ENCODE measurements around the gene LHFPL6.
"Not testable (repeated sequence)": the region's sequence is repeated elsewhere in the genome, so short reads cannot be mapped to it uniquely, and the experiment has no call there.

The LHFPL6 gene

DNA sequence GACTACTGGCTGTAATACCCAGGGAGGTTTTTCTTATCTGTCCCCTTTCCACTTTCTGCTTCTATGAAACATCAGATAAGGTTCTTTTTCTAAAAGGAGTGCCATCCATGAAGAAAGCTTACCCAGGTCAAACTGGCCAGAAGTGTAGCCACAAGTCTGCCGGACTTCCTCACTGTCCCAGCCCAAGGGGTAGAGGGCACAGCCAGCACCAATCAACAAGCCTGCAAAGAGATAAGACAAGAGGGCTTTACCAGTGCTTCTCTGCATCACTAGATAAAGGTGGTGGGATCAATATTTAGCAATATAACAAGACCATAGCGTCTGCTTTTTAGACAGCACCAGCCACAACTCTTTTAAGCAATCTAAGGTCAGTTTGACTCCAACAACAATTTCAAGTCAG lies 224.7 kb downstream of the LHFPL6 start:
- DNase-seq, result no peak

DNA sequence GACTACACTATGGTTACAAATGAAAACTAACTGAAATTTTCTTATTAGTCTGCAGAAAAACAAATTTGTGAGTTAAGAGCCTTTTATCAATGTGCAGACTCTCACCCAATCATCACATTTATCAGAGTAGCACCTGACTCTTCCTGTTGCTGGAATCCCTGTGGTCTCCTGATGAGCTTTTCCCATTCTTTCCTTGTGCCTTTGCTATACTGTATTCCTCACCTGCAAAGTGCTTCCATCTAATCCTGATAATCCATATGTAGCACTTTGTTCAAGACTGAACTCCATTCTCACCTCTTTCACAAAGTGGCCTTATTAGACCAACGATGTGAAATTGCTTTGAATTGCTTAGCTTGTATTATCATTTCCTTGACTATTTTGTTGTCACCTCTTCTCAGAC lies 225.3 kb downstream of the LHFPL6 start:
- DNase-seq, result no peak

DNA sequence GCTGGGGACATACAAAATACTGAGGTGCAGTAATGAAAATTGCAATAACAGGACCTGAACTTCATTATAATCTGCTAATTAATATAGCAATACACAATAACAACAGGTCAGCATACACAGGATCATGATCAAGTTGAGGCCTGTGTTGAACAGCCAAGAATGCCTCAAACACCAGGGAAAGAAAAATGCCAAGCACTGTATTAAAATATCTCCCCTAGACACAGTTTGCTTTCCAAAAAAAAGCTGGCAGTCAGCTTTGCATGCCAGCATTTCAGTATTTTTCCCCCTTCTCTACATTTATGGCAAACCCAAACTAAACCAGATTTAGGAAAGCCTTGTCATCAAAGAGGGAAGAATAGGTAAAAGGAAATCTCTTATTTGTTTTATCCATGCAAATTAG lies 226.9 kb downstream of the LHFPL6 start:
- DNase-seq, result no peak

DNA sequence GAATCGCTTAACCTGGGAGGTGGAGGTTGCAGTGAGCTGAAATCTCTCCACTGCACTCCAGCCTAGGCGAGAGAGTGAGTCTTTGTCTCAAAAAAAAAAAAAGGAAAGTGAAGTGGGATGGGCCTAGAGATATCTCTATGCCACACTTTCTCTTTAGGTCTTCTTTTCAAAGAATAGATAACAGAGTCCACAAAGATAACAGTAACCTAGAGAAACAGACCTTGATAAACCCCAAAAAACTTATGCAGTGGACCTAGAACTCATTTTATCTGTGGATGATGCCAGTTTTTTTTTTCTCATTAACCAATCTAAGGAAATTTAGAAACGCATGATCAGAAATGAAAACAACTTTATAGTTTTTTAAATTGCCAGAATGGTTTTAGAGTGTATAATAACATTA lies 227.4 kb downstream of the LHFPL6 start:
- no peak for DNase-seq

DNA sequence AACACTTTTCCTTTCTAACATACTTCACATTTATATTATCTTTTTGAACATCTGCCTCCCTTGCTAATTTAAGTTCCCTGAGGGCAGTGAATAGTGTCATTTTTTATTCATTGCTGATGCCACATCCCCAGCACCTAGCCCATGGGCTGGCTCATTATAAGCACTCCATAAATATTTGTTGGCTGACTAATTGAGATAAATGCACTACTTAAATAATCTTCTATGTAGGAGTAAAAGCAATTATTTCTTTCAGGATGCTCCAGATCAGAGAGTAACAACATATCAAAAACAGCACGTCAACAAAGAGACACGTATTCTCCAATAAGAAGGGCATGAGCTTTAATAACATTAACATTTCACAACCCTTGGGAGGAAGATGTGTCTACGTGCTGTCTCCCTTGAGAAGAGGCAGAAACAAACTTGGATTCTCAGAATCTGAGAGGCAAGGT lies 228.2 kb downstream of the LHFPL6 start:
- DNase-seq, result no peak

DNA sequence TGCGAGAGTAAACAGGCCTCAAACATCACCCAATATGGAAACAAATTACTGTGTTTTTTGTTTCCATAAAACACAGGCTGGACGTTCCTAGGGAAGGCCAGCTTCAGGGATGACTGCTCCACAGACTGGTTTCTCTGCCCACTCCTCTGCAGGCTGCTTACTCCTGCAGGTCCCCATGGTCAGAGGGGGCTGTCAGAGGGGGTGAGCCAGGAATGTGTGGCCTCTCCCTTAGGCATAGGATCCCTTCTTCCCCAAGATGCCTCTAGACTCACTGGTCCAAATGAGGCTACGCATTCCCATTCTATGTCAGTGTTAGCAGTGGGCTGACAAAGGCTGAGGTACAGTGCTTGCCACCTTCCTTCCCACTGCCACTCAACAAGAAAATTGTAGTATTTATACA lies 229.8 kb downstream of the LHFPL6 start:
- no peak for DNase-seq

DNA sequence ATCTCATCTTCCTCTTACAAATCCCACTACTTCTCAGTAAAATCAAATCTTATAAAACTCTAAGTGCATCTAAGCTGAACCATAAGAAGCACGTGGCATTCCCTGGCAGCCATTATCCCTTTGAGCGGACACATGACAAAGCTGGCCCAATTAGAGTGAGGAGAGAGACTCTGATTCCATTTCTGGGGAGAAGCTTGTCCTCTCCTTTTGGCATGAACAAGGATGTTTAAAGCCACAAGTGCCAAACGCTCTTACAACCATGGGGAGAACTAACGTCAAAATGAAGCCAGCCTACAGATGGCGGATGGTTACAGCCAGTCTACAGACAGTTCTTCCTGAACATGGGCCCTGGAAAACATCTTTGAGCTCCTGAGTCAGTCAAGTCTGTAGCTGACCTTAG lies 231.3 kb downstream of the LHFPL6 start:
- no peak for DNase-seq

DNA sequence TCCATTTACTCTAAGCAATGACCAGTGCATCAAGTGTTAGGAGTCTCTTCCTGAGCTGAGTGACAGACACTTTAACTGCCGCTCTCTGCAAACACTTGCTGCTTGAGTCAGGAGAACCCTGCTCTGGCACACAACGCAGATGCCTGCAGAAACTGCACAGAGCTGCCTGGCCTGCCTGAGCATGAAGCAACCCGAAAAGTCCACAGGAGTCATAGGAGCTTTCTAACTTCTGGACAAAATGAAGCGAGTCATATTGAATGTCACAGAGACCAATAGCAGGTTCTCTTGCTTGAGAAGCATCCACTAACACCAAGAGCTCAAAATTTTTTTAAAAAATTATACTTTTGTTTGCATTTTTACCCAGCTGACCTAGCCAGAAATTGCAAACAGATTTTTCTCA lies 232.4 kb downstream of the LHFPL6 start:
- DNase-seq, result no peak

DNA sequence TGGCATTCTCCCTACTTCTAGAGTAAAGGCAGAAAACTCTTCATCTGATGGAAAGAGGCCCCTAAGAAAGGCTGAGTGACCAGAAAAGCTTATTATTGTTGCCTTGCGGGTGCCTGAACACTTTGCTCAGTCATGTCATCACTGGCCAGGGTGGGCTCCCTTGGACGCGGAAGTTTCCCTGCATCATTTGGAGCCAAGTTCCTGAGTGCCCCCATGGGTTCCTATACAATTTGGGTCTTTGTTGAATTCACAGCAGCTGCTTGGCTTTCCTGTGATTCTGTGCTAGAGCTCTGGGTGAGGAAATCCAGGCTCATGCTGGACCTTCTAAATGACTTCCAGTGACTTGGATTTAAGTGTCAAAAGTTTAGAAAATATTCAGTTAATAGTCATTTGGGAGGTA lies 232.9 kb downstream of the LHFPL6 start:
- DNase-seq, result no peak

DNA sequence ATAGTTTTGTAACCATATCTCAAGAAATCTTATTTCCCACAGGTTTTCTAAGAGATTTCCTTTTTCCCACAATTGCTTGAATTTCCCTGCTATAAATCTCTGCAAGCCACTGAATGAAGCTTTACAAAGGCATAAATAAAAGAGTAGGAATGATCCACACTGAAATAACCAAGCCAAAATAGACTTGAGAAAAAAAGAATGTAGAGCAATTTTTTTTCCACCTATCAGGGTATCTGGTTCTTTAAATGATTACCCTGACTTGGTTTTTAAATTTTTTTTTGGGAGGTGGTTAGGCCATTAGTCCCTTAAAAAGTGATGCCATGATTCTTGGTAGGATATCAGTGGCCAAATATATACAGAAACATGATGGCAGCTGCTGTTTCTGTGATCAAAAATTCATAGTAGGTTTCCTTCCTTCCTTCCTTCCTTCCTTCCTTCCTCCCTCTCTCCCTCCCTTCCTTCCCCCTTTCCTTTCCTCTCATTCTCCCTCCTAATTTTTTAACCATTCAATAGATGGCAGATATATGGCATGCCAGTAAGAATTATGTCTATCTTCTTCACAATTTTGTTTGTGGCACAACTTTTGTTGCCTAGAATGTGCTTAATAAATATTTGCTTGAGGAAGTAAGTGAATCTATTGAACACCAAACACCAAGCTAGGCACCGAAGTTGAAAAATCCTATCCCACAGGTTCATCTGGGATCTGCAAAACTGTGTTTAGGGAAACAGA lies 233.7 kb downstream of the LHFPL6 start:
- no peak for DNase-seq

DNA sequence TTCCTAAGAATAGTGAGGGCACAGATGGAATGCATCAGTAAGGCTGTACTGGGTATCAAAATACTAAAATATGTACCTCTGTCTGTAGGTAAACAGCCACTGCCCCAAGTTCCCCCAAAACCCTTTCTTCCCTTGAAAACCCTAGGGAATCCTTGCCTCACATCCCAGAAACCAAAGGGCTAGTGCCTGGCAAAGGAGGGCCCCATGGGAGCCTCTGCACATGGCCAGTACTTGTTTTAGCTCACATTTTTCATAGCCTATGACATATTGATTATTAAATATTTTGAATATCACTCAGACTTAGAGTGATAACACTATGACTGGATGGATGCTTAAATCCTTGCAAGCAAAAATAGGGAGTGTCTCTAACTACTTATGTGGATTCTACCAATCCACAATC lies 237.1 kb downstream of the LHFPL6 start:
- no peak for DNase-seq

DNA sequence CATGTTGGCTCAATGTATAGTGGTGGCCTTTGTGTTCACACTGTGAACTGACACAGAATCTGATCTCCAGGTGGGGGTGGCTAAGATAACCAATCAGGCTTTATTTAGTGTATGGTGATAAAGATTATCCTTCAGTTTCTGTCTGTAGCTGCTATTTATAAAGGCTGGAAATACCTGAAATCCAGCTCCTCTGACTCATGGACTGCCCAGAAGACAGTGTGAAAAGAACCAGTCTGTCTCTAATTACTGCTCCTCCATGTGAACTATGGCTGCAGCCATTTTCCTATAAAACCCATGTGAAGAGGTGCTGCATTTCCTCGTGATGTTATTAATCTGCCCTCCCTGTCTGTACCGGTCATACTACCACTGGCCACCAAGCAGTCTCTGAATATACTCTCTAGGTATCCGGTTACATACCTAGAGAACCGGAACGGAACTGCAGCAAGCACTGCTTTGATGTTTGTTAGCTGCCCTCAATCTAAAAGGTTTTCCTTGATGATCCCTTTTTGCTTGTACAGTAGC lies 238.0 kb downstream of the LHFPL6 start:
- DNase-seq, result no peak

DNA sequence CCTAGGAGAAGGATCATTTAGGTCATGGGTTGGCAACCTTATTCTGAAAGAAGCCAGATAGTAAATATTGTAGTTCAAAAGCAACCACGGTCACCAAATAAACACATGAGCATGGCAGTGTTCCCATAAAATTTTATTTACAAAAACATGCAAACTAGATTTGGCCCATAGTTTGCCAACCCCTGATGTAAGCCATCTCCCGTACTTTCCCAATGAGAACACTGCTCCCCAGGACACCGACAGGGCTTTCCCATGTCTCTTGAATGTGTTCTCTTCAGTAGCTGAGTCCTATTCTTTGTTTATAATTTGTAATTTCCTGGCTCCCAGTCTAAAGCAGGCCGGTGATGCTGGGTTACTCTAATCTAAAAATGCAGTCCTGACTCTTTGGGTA lies 239.6 kb downstream of the LHFPL6 start:
- no peak for DNase-seq

DNA sequence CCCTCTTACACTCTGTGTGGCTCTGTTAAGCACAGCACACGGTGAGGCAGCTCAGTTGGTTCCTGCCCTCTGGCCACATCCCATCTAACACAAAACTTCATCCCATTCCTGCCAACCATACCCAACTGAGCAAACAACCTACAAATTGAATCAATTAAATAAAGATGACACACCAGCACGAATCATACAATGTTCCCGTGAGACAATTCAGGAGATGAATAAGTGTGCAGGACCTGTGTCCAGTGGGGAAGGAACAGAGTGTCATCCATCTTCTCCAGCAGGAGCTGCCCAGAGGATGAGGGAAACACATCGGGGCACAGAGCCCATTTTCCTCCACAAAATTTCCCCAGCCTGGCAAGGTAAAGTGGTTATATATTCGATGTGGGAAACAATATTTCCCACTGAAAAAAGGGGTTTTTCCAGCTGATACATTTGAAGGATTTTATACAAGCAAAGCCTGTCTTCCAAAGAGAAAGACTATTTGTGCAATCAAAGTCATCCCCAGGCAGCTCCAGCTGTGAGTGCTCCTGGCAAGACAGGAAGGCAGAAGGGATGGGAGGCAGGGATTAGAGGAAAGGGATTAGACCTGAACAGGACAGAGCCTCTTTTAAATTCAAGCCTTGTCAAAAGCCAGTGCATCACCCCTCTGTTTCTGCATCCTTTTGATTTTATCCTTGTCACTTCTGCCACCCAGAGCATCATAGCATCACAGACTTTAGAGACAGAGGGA lies 240.2 kb downstream of the LHFPL6 start:
- DNase-seq, result no peak

DNA sequence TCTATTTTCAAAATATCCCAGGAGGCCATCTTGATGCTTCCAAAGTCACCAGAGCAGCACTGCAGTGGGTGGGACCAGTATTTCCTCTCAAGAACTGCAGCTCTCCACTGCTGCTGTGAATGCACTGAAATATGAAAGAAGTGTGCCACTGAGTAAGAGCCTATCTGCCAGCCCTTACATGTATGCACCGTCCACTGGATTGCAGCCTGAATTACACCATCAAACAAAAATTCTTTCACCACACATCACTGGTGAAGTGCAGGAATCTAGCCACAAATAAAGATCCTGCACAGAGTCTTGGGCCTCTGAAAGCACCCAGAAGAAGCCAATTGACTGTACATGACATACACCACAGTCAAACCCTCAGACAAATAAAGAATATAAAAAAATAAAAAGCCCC lies 249.0 kb downstream of the LHFPL6 start:
- no peak for DNase-seq

DNA sequence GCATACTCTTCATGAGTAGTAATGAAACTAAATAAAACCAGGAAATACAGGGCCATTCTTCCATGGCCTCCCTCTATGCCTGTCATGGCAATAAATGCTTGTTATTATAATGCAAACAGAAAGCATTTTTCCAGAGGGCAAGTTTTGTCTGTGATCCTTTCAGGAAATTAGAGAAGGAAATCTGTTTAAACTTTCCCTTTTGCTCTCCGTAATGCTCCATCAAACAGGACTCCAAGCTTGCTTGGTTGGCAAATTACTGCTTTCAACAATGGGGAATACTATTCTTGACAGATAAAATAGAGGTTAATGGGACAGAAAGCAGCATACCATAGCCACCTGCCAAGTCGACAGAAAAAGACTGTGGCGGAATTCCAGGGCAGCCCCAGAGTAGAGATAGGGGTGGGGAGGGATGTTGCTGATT lies 252.5 kb downstream of the LHFPL6 start:
- DNase-seq, result no peak

DNA sequence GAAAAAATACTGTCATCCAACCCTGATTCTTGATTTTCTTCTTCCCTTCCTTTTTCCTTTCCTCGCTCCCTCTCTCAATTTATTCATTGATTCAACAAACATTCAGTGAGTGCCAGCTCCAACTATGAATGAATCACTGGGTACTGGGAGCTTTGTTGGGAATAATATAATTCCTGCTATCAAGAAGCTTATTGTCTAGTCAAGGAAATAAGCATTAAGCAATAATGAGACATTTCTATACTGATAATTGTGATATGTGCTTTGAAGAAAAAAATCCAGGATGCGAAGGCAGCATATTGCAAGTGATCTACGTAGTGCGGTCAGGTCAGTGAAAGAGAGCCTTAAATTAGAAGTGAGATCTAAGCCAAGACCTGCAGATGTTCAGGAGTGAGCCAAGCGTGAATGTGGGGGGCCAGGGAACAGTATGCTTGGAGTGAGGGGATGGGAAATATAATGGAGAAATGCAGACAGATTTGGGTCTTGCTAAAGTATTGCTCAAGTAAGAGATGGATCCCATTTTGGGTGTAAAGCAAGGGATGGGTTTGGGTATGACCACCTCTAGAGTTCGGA lies 253.5 kb downstream of the LHFPL6 start:
- no peak for DNase-seq

DNA sequence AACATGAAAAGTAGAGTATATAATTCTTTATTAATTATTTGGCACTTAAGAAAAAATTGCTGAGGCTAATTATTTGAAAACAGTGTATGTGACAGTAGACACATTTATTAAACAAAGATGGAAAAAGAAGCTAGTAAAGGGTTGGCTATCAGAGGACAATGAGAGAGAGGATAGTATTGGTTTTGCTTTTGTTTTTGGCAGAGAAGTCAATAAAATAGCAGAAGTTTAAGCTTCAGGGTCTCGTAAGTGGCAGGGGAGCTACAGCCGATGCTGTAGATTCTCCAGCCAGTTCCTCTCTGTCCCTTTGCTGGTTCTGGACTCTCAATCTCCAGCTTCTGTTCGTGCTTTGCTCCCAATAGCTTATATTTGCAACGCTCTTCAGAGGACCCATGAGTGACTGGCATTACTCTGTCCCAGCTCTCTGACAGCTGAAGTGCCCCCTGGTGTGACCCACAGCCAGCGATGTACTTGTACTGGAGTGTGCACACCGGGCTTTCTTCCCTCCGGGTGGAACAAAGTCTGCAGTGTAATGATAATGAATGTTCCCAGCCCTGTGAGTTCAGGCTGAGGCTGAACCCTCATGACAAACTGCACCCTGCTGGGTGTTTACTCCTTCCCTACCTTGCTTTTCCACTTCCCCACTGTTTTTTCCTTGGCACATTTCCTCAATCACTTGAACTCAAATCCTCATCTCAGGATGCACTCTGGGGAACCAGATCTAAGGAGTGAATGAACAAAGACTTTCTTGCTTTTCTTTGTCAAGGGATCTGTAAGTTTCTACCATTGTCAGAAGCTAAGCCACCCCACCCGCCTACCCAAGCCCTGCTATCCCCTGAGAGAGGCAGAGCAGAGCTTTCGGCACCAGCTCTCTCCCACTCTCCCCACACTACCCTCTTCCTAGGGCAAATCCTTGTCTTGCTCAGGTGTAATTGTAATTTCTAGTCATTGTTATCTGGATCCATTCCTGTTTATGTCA lies 254.8 kb downstream of the LHFPL6 start:
- DNase-seq, result no peak

DNA sequence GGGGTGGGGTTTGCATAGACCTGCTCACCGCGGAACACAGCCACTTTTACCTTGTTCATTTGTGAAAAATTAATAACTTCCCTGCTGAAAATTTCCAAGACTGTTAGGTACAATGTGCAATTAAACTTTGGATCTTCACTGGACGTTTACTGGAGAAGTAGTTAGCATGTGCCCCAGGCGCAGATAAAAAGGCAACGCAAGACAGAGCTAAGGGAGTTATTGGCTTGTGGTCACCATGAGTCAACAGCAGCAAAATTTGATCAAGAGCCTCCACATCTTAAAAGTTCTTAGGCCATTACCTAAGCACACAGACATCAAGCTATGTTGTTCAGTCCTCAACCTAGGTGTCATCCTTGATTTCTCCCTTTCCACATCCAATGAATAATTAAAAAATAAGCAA lies 257.0 kb downstream of the LHFPL6 start:
- no peak for DNase-seq

DNA sequence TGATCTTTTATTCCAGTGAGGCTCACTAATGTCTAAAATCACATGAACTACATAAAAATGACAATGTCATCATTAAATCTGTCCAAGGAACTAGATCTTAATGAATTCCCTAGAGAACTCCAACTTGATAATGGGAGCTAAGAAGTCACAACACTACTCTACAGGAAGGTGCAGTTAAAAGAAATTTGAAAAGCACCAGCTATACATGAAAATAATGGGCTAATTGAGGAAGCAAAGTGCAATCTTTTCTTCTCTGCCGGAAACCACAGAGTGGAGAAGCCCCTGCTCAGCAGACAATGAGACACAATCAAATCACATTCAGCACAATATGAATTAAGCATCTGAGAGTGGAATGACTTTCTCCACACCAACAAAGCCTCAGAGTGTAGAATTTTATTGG lies 261.7 kb downstream of the LHFPL6 start:
- DNase-seq, result no peak

DNA sequence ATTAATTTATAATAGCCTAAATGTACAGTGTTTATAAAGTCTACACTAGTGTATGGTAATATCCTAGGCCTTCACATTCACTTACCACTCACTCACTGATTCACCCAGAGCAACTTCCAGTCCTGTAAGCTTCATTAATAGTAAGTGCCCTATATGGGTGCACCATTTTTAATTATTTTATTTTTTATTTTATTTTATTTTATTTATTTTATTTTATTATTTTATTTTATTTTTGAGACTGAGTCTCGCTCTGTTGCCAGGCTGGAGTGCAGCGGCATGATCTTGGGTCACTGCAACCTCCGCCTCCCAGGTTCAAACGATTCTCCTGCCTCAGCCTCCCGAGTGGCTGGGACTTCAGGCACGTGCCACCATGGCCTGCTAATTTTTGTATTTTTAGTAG lies 264.9 kb downstream of the LHFPL6 start:
- not testable (repeated sequence) for DNase-seq

DNA sequence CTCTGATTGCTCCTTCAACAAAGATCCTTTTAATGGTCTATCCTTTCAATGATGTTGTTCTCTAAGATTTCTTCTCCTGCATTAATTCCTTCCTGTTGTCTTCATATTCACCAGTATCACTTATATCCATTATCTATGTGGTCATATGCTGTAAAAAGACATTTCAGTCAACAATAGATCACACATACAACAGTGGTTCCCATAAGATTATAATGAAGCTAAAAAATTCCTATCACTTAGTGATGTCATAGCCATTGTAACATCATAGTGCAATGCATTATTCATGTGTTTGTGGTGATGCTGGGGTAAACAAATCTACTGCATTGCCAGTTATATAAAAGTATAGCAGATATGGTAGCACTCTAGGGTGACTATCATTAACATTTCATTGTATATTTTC lies 266.1 kb downstream of the LHFPL6 start:
- DNase-seq, result no peak

DNA sequence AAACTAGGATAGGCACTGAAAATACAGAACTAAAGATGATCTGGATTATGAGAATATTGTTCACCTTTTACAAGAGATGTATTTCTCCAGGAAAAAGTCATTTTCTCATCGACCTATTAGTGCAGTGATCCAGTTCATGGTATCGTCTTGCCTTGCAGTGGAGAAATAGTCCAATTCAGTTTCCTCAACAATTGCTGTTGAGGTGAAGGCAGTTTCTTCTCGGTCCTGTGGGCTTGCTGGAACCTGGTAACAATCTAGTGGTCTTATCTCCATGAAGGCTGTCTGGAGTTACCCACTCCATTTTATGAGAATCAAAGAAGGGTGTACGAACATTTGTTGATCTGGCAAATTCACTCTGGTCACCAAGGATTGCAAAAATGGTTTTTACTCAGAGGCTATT lies 266.8 kb downstream of the LHFPL6 start:
- DNase-seq, result no peak
